ENCODE data around the gene FAM161B. TPM values are rescaled to one million over a fixed set of nuclear protein-coding genes. Genes with fewer than 3 reads are reported as not detected.

Gene FAM161B
- total and polyA plus RNA-seq, 2 of the 13 experiments (the other 11 are each of a cell fraction or from before 2014, with no cell fraction given) = 1.6 to 2.0 TPM

- peak; percentile 57; the same call in 1 of the 2 replicates for TF ChIP-seq HNF1A (IDR thresholded peaks at IDR 0.05; ENCODE audit: low read depth)
- TF ChIP-seq HNF1A (CRISPR knock-in tag; IDR thresholded peaks at IDR 0.05; ENCODE audit: borderline replicate concordance) = peak; percentile 82
- peak; percentile 58; the same call in 1 of the 2 replicates for TF ChIP-seq TMF1 (CRISPR knock-in tag; IDR thresholded peaks at IDR 0.05; ENCODE audit: low read depth)
- no peak for TF ChIP-seq GTF3A (CRISPR knock-in tag; conservative IDR thresholded peaks at IDR 0.05)
- TF ChIP-seq ASH2L (IDR thresholded peaks at IDR 0.05; ENCODE audit: insufficient read length, low read depth, low read length) = no peak
- 0 out of 2 replicates have a peak, but pooled peaks have one; percentile 39 for TF ChIP-seq RERE (CRISPR knock-in tag; IDR thresholded peaks at IDR 0.05; ENCODE audit: low read depth)
- TF ChIP-seq DPF2 (CRISPR knock-in tag; IDR thresholded peaks at IDR 0.05; ENCODE audit: borderline replicate concordance, low read depth) = peak; percentile 59
- no peak for TF ChIP-seq ZNF607 (CRISPR knock-in tag; IDR thresholded peaks at IDR 0.05; ENCODE audit: borderline replicate concordance)
- TF ChIP-seq HDAC2 (CRISPR knock-in tag; IDR thresholded peaks at IDR 0.05) = peak; percentile 43; the same call in 1 of the 2 replicates
- TF ChIP-seq SPEN (CRISPR knock-in tag; IDR thresholded peaks at IDR 0.05; ENCODE audit: low read depth) = no peak
- TF ChIP-seq HIVEP1 (CRISPR knock-in tag; IDR thresholded peaks at IDR 0.05) = no peak
- peak; percentile 62; the same call in 1 of the 2 replicates for TF ChIP-seq ZNF580 (CRISPR knock-in tag; IDR thresholded peaks at IDR 0.05; ENCODE audit: borderline replicate concordance, low read depth)
- no peak for TF ChIP-seq ZBTB49 (CRISPR knock-in tag; IDR thresholded peaks at IDR 0.05; ENCODE audit: borderline replicate concordance)
- TF ChIP-seq SNAI1 (CRISPR knock-in tag; IDR thresholded peaks at IDR 0.05; ENCODE audit: borderline replicate concordance) = no peak; the same call in 1 of the 2 replicates
- TF ChIP-seq HBP1 (CRISPR knock-in tag; IDR thresholded peaks at IDR 0.05; ENCODE audit: low read depth) = no peak
- no peak for TF ChIP-seq ZNF891 (CRISPR knock-in tag; IDR thresholded peaks at IDR 0.05)
Measured at GRCh38 chr14:73996731-73997107, 46.8 kb upstream of the FAM161B start (continued).

All from HepG2 (cell line).